Activated CD8-positive, alpha-beta T cell treated with anti-CD3 and anti-CD28 coated beads for 36 hours (primary cell): ENCODE measurements around the gene MMP11. TPM values are rescaled to one million over a fixed set of nuclear protein-coding genes. Genes with fewer than 3 reads are reported as not detected.

Experiments used
- ATAC-seq: fragments of 200-7000 bp; cut with Tn5 transposase; one replicate; pipeline ENCODE4 v1.10.0; 2021; ENCODE audit warnings: mild to moderate bottlenecking, moderate library complexity
- CTCF ChIA-PET: fragments of 350-600 bp; sonication (Branson Sonifier 250); formaldehyde crosslinking; loops from one replicate; lab custom pipeline; 2021; ENCODE audit warnings: antibody characterized with exemption; lab: Charles Lee
- POLR2A ChIA-PET: fragments of 350-600 bp; sonication (Branson Sonifier 250); formaldehyde crosslinking; loops from one replicate; lab custom pipeline; 2021; ENCODE audit warnings: antibody characterized with exemption; lab: Charles Lee
- DNase-seq: peaks from one replicate; pipeline ENCODE4 v3.0.0-alpha.2; 2020
- H3K27ac Mint-ChIP-seq: one replicate; pipeline ENCODE4 v1.8.0; 2021; ENCODE audit warnings: mild to moderate bottlenecking, mixed read lengths
- H3K27me3 Mint-ChIP-seq: one replicate; pipeline ENCODE4 v1.8.0; 2021; ENCODE audit warnings: mixed read lengths
- H3K36me3 Mint-ChIP-seq: one replicate; pipeline ENCODE4 v1.8.0; 2021; ENCODE audit warnings: low read depth, mixed read lengths
- H3K4me1 Mint-ChIP-seq: one replicate; pipeline ENCODE4 v1.8.0; 2021; ENCODE audit warnings: low read depth, mixed read lengths
- H3K4me3 Mint-ChIP-seq: one replicate; pipeline ENCODE4 v1.8.0; 2021; ENCODE audit warnings: mild to moderate bottlenecking, moderate library complexity, mixed read lengths
- H3K9me3 Mint-ChIP-seq: one replicate; pipeline ENCODE4 v1.8.0; 2021; ENCODE audit warnings: mixed read lengths
- CTCF ChIP-seq: fragments of 200-600 bp; IDR thresholded peaks from one replicate; pipeline ENCODE4 v1.8.0; 2022; ENCODE audit warnings: antibody characterized with exemption, mild to moderate bottlenecking
- intact Hi-C: fragments of 100-400 bp; cut with micrococcal nuclease; formaldehyde crosslinking; loops from one replicate; pipeline ENCODE4 v1.10.0; 2022
- total RNA-seq, 2 experiments: library from RNA; stranded (reverse); gene quantifications; one replicate each; pipeline ENCODE4 v1.2.3, GENCODE V29; 2021

The MMP11 gene
- total RNA-seq, 2 experiments from 2014 or later: 0.85 to 1.4 TPM

- Mint-ChIP-seq H3K4me1 (peaks cover 10% of the 10 kb centered on the region), H3K36me3 (peaks cover 34% of the 10 kb centered on the region), H3K27me3 (no peaks in the 10 kb centered on the region), H3K4me3 (no peak overlapping the region), H3K27ac (no peak overlapping the region), H3K9me3 (no peaks in the 10 kb centered on the region)
- POLR2A ChIA-PET: no interaction called here
- CTCF ChIA-PET: no interaction called here
- intact Hi-C loops: no loop called here
- DNase-seq: no peak
- ATAC-seq: no peak
- no peak for TF ChIP-seq CTCF
These were observed 43.7 kb downstream of the MMP11 start for GRCh38 chr22:23816156-23816976.

- TF ChIP-seq CTCF: no peak
- Mint-ChIP-seq H3K27me3 (no peaks in the 10 kb centered on the region), H3K27ac (no peak overlapping the region), H3K4me3 (no peak overlapping the region), H3K4me1 (peaks cover 10% of the 10 kb centered on the region), H3K36me3 (peaks cover 34% of the 10 kb centered on the region), H3K9me3 (no peaks in the 10 kb centered on the region)
- CTCF ChIA-PET: no interaction called here
- no peak for ATAC-seq
- POLR2A ChIA-PET: no interaction called here
- no peak for DNase-seq
- intact Hi-C loops: no loop called here
These were observed 44.5 kb downstream of the MMP11 start for GRCh38 chr22:23817146-23817545.

GRCh38 chr22:23818541-23818940 lies 45.9 kb downstream of the MMP11 start:
- ChIA-PET CTCF (interaction anchor here (1.6 kb wide), 1 partner anchor 10 kb away, joined by 3 read pairs; no protein-coding TSS in a partner anchor), POLR2A (no interaction called here)
- no peaks in the 10 kb centered on the region for H3K27me3 Mint-ChIP-seq
- no peak overlapping the region for H3K4me3 Mint-ChIP-seq
- H3K27ac Mint-ChIP-seq: no peak overlapping the region
- intact Hi-C loops: no loop called here
- DNase-seq (no peak), ATAC-seq (no peak)
- no peak for TF ChIP-seq CTCF
- H3K36me3 Mint-ChIP-seq: peaks cover 43% of the 10 kb centered on the region
- H3K9me3 Mint-ChIP-seq: no peaks in the 10 kb centered on the region
- H3K4me1 Mint-ChIP-seq: peaks cover 10% of the 10 kb centered on the region

- POLR2A ChIA-PET: interaction anchor here (1.0 kb wide), 1 partner anchor 18 kb away, joined by 3 read pairs; the partner anchor contains the start of gene DERL3
- intact Hi-C loops: no loop called here
- Mint-ChIP-seq H3K9me3 (no peaks in the 10 kb centered on the region), H3K27ac (peak overlapping the region; percentile 84), H3K27me3 (no peaks in the 10 kb centered on the region), H3K36me3 (peaks cover 51% of the 10 kb centered on the region), H3K4me1 (peaks cover 10% of the 10 kb centered on the region), H3K4me3 (no peak overlapping the region)
- DNase-seq: peak; percentile 74
- CTCF ChIA-PET: interaction anchor here (2.5 kb wide), 1 partner anchor 29 kb away, joined by 10 read pairs; no protein-coding TSS in a partner anchor
- TF ChIP-seq CTCF: peak; percentile 16
- ATAC-seq: peak; percentile 92
These were observed 48.1 kb downstream of the MMP11 start for GRCh38 chr22:23820748-23821211.

GRCh38 chr22:23822101-23822671 lies 49.5 kb downstream of the MMP11 start:
- no peak for DNase-seq
- POLR2A ChIA-PET: no interaction called here
- ATAC-seq: no peak
- TF ChIP-seq CTCF: no peak
- intact Hi-C loops: no loop called here
- Mint-ChIP-seq H3K9me3 (no peaks in the 10 kb centered on the region), H3K4me1 (peaks cover 12% of the 10 kb centered on the region), H3K36me3 (peaks cover 50% of the 10 kb centered on the region), H3K27ac (peak overlapping the region; percentile 21), H3K4me3 (no peak overlapping the region), H3K27me3 (no peaks in the 10 kb centered on the region)
- CTCF ChIA-PET: interaction anchor here (2.5 kb wide), 1 partner anchor 27 kb away, joined by 10 read pairs; no protein-coding TSS in a partner anchor
